HepG2 (cell line): Measurements from ENCODE around the gene VPS52. TPM values are rescaled to one million over a fixed set of nuclear protein-coding genes. Genes with fewer than 3 reads are reported as not detected.

Source experiments
- ARNTL ChIP-seq: sonication (generic); formaldehyde crosslinking; IDR thresholded peaks from 2 replicates; pipeline ENCODE4 v1.4.0; 2020; ENCODE audit warnings: mild to moderate bottlenecking, missing genetic modification reagents
- FOXC1 ChIP-seq: sonication (generic); formaldehyde crosslinking; IDR thresholded peaks from 2 replicates; pipeline ENCODE4 v1.8.0; 2022; ENCODE audit warnings: mild to moderate bottlenecking, missing genetic modification reagents, borderline replicate concordance
- GTF2F1 ChIP-seq: fragments of 150-350 bp; IDR thresholded peaks from 2 replicates; pipeline ENCODE4 v1.6.1; 2014; ENCODE audit warnings: low read length
- HDAC2 ChIP-seq: sonication (generic); formaldehyde crosslinking; IDR thresholded peaks from 2 replicates; pipeline ENCODE4 v1.4.0; 2020; ENCODE audit warnings: missing genetic modification reagents
- KDM3A ChIP-seq: IDR thresholded peaks from 2 replicates; pipeline ENCODE4 v1.6.1; 2018; ENCODE audit warnings: low read depth, missing compliant biosample characterization
- NCOR1 ChIP-seq: fragments of 200-600 bp; sonication (generic); IDR thresholded peaks from 2 replicates; pipeline ENCODE4 v1.7.0; 2017; ENCODE audit warnings: antibody characterized with exemption, low read length, borderline replicate concordance
- NFIC ChIP-seq: IDR thresholded peaks from 2 replicates; pipeline ENCODE4 v1.6.1; 2012; ENCODE audit warnings: mild to moderate bottlenecking, low read length, inconsistent platforms
- SPEN ChIP-seq: sonication (generic); formaldehyde crosslinking; IDR thresholded peaks from 2 replicates; pipeline ENCODE4 v1.5.1; 2020; ENCODE audit warnings: low read depth, mild to moderate bottlenecking, missing genetic modification reagents
- ZFP82 ChIP-seq: sonication (generic); formaldehyde crosslinking; IDR thresholded peaks from 2 replicates; pipeline ENCODE4 v1.5.1; 2020; ENCODE audit warnings: mild to moderate bottlenecking, missing genetic modification reagents, borderline replicate concordance
- ZNF24 ChIP-seq: fragments of 450-650 bp; IDR thresholded peaks from 2 replicates; pipeline ENCODE4 v1.6.1; 2017; ENCODE audit warnings: antibody characterized with exemption, mild to moderate bottlenecking
- ZNF256 ChIP-seq: sonication (generic); formaldehyde crosslinking; conservative IDR thresholded peaks from 2 replicates; pipeline ENCODE4 v1.4.0; 2020; ENCODE audit warnings: missing genetic modification reagents
- ZNF441 ChIP-seq: sonication (generic); formaldehyde crosslinking; IDR thresholded peaks from 2 replicates; pipeline ENCODE4 v1.7.0; 2021; ENCODE audit warnings: missing genetic modification reagents, borderline replicate concordance
- ZNF569 ChIP-seq: sonication (generic); formaldehyde crosslinking; IDR thresholded peaks from 2 replicates; pipeline ENCODE4 v1.5.0; 2020; ENCODE audit warnings: mild to moderate bottlenecking, missing genetic modification reagents, moderate library complexity, borderline replicate concordance
- ZNF737 ChIP-seq: sonication (generic); formaldehyde crosslinking; IDR thresholded peaks from 2 replicates; pipeline ENCODE4 v1.5.0; 2020; ENCODE audit warnings: missing genetic modification reagents, mild to moderate bottlenecking, borderline replicate concordance
- ZNF878 ChIP-seq: sonication (generic); formaldehyde crosslinking; IDR thresholded peaks from 2 replicates; pipeline ENCODE4 v1.8.1; 2023; ENCODE audit warnings: mild to moderate bottlenecking, missing genetic modification reagents, moderate library complexity
- polyA plus RNA-seq, 8 experiments: library from polyadenylated mRNA; depleted of rRNA in 3 of 8; stranded (reverse) in 7 of 8; unstranded in 1 of 8; fragments of >200 nt; fragmentation: Illumina TruSeq in 4 of 8; extraction: Trizol in 4 of 8; gene quantifications; 2 replicates each; pipeline versions ENCODE4 v1.2.1 to v1.2.3, GENCODE V29; 2011 to 2016; ENCODE audit warnings: low read depth in 4 of 8, missing spikeins in 1 of 8, mixed read lengths in 1 of 8; ENCODE audit not compliant: insufficient read depth in 1 of 8
- total RNA-seq, 5 experiments: library from RNA; depleted of rRNA; stranded (reverse); fragments of >200 nt; fragmentation: Illumina TruSeq; extraction: Trizol; gene quantifications; 2 replicates each; pipeline ENCODE4 v1.2.3, GENCODE V29; 2016; ENCODE audit warnings: low read depth in 1 of 5
- TF ChIP-seq, protein P1 (sequence below): sonication (generic); formaldehyde crosslinking; IDR thresholded peaks from 2 replicates; pipeline ENCODE4 v1.4.0; 2020; ENCODE audit warnings: missing genetic modification reagents, mild to moderate bottlenecking, borderline replicate concordance
- TF ChIP-seq, protein P2 (sequence below): sonication (generic); formaldehyde crosslinking; conservative IDR thresholded peaks from 2 replicates; pipeline ENCODE4 v1.5.0; 2020; ENCODE audit warnings: missing genetic modification reagents
- TF ChIP-seq, protein P3 (sequence below): IDR thresholded peaks from 2 replicates; pipeline ENCODE4 v1.6.1; 2018; ENCODE audit warnings: missing genetic modification reagents, mild to moderate bottlenecking, missing compliant biosample characterization
- TF ChIP-seq, protein P4 (sequence below): sonication (generic); formaldehyde crosslinking; IDR thresholded peaks from 2 replicates; pipeline ENCODE4 v1.4.0; 2020; ENCODE audit warnings: mild to moderate bottlenecking, missing genetic modification reagents

Gene VPS52
- total and polyA plus RNA-seq, 2 of the 13 experiments (the other 11 are each of a cell fraction or from before 2014, with no cell fraction given) = 48.9 to 85.5 TPM

DNA sequence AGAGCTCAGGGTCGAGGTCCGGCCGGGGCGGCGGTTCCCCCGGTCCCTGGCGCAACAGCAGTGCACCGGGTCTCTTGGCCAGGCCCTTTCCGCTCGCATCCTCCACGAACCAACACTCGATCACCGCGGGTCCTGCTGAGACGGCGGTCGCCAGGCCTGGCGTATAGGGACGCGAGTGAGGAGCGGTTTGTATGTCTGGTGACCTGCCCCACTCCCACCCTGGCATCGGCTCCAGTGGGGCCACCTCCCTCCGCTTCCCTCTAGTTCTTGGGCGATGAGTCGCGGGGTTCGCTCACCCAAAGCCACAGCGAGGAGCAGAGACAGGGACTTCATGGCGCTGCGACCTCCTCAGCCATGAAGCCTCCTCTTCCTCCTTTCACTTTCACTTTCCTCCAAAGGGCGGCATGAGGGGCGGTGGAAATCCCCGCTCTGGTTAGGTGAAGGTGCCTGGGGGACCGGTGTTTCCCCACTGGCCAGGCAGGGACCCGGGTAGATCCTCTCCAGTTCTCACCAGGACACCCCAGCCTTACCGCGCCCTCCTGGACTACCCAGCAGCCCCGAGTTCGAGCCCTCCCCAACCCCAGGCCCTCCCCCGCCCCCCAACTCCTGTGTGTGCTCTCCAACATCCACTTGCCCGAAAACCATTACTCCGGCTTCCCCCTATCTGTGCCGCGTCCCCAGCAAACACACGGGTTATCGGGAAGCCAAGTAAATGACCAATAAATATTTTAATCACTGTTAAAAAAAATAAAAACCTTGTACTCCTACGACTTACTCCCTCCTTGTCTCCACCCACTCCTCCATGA is 42.2 kb upstream of the VPS52 start, which contains the start of gene TAPBP (continued):
- TF ChIP-seq, protein P1, sequence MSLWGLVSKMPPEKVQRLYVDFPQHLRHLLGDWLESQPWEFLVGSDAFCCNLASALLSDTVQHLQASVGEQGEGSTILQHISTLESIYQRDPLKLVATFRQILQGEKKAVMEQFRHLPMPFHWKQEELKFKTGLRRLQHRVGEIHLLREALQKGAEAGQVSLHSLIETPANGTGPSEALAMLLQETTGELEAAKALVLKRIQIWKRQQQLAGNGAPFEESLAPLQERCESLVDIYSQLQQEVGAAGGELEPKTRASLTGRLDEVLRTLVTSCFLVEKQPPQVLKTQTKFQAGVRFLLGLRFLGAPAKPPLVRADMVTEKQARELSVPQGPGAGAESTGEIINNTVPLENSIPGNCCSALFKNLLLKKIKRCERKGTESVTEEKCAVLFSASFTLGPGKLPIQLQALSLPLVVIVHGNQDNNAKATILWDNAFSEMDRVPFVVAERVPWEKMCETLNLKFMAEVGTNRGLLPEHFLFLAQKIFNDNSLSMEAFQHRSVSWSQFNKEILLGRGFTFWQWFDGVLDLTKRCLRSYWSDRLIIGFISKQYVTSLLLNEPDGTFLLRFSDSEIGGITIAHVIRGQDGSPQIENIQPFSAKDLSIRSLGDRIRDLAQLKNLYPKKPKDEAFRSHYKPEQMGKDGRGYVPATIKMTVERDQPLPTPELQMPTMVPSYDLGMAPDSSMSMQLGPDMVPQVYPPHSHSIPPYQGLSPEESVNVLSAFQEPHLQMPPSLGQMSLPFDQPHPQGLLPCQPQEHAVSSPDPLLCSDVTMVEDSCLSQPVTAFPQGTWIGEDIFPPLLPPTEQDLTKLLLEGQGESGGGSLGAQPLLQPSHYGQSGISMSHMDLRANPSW = 0 out of 2 replicates have a peak, but pooled peaks have one; percentile 14
- TF ChIP-seq FOXC1 = 0 out of 2 replicates have a peak, but pooled peaks have one; percentile 16
- peak; percentile 18; the same call in 1 of the 2 replicates for TF ChIP-seq KDM3A (CRISPR knock-in tag)
- TF ChIP-seq, protein P2, sequence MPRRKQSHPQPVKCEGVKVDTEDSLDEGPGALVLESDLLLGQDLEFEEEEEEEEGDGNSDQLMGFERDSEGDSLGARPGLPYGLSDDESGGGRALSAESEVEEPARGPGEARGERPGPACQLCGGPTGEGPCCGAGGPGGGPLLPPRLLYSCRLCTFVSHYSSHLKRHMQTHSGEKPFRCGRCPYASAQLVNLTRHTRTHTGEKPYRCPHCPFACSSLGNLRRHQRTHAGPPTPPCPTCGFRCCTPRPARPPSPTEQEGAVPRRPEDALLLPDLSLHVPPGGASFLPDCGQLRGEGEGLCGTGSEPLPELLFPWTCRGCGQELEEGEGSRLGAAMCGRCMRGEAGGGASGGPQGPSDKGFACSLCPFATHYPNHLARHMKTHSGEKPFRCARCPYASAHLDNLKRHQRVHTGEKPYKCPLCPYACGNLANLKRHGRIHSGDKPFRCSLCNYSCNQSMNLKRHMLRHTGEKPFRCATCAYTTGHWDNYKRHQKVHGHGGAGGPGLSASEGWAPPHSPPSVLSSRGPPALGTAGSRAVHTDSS (CRISPR knock-in tag) = peak; percentile 86; the same call in 1 of the 2 replicates
- no peak; the same call in 1 of the 2 replicates for TF ChIP-seq ZFP82 (CRISPR knock-in tag)
- TF ChIP-seq ZNF441 (CRISPR knock-in tag) = no peak
- no peak for TF ChIP-seq NCOR1
- no peak for TF ChIP-seq NFIC
- TF ChIP-seq ZNF256 (CRISPR knock-in tag) = peak; percentile 78; the same call in 1 of the 2 replicates
- peak; percentile 33 for TF ChIP-seq SPEN
- TF ChIP-seq ZNF24 = no peak
- TF ChIP-seq, protein P3, sequence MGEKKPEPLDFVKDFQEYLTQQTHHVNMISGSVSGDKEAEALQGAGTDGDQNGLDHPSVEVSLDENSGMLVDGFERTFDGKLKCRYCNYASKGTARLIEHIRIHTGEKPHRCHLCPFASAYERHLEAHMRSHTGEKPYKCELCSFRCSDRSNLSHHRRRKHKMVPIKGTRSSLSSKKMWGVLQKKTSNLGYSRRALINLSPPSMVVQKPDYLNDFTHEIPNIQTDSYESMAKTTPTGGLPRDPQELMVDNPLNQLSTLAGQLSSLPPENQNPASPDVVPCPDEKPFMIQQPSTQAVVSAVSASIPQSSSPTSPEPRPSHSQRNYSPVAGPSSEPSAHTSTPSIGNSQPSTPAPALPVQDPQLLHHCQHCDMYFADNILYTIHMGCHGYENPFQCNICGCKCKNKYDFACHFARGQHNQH = peak; percentile 44
- TF ChIP-seq ZNF569 (CRISPR knock-in tag) = no peak
- no peak; the same call in 1 of the 2 replicates for TF ChIP-seq ARNTL (CRISPR knock-in tag)
- no peak; the same call in 1 of the 2 replicates for TF ChIP-seq ZNF878 (CRISPR knock-in tag)
- TF ChIP-seq, protein P4, sequence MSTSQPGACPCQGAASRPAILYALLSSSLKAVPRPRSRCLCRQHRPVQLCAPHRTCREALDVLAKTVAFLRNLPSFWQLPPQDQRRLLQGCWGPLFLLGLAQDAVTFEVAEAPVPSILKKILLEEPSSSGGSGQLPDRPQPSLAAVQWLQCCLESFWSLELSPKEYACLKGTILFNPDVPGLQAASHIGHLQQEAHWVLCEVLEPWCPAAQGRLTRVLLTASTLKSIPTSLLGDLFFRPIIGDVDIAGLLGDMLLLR (CRISPR knock-in tag) = peak; percentile 30; the same call in 1 of the 2 replicates
- TF ChIP-seq ZNF737 (CRISPR knock-in tag) = 0 out of 2 replicates have a peak, but pooled peaks have one; percentile 54
- TF ChIP-seq GTF2F1 = 0 out of 2 replicates have a peak, but pooled peaks have one; percentile 31
- peak; percentile 69 for TF ChIP-seq HDAC2
